HepG2 (cell line): ENCODE measurements around the gene ZFP36L2. TPM values are rescaled to one million over a fixed set of nuclear protein-coding genes. Genes with fewer than 3 reads are reported as not detected.
A peak's percentile ranks its signal among the peaks of the same experiment; 100 is the strongest.

Source experiments
- ASH2L ChIP-seq: fragments of 300-600, 200-600 bp; sonication (generic); IDR thresholded peaks from 2 replicates; pipeline ENCODE4 v1.7.0; 2017; ENCODE audit warnings: low read depth, mild to moderate bottlenecking, moderate library complexity, mixed read lengths, low read length; ENCODE audit not compliant: insufficient read length
- ATF7-NPFF ChIP-seq: sonication (generic); formaldehyde crosslinking; IDR thresholded peaks from 2 replicates; pipeline ENCODE4 v1.8.1; 2023; ENCODE audit warnings: mild to moderate bottlenecking, low read depth, missing genetic modification reagents, moderate library complexity
- ETS1 ChIP-seq: sonication (generic); formaldehyde crosslinking; IDR thresholded peaks from 2 replicates; pipeline ENCODE4 v1.4.0; 2020; ENCODE audit warnings: missing genetic modification reagents
- FOXM1 ChIP-seq: sonication (generic); formaldehyde crosslinking; IDR thresholded peaks from 2 replicates; pipeline ENCODE4 v1.5.0; 2020; ENCODE audit warnings: missing genetic modification reagents
- HOXA7 ChIP-seq: sonication (generic); formaldehyde crosslinking; IDR thresholded peaks from 2 replicates; pipeline ENCODE4 v1.8.1; 2022; ENCODE audit warnings: mild to moderate bottlenecking, missing genetic modification reagents, moderate library complexity
- MAZ ChIP-seq, 2 experiments: sonication (generic) in 1 of 2; formaldehyde crosslinking in 1 of 2; IDR thresholded peaks; 2 replicates each; pipeline versions ENCODE4 v1.5.0 to v1.6.1; 2012 to 2020; ENCODE audit warnings: low read depth in 2 of 2, mild to moderate bottlenecking in 2 of 2, borderline replicate concordance in 1 of 2, improper control_type of control experiment in 1 of 2, low read length in 1 of 2, missing genetic modification reagents in 1 of 2, moderate library complexity in 1 of 2
- MLXIP ChIP-seq: sonication (generic); formaldehyde crosslinking; IDR thresholded peaks from 2 replicates; pipeline ENCODE4 v1.9.0; 2021; ENCODE audit warnings: missing genetic modification reagents, borderline replicate concordance
- SMC3 ChIP-seq: IDR thresholded peaks from 2 replicates; pipeline ENCODE4 v1.6.1; 2011; ENCODE audit warnings: low read length, improper control_type of control experiment
- SP2 ChIP-seq: sonication (generic); formaldehyde crosslinking; IDR thresholded peaks from 2 replicates; pipeline ENCODE4 v1.5.1; 2020; ENCODE audit warnings: mild to moderate bottlenecking, missing genetic modification reagents
- TFE3 ChIP-seq: IDR thresholded peaks from 2 replicates; pipeline ENCODE4 v1.6.1; 2016
- TMF1 ChIP-seq: sonication (generic); formaldehyde crosslinking; IDR thresholded peaks from 2 replicates; pipeline ENCODE4 v1.8.1; 2022; ENCODE audit warnings: low read depth, missing genetic modification reagents
- ZBTB38 ChIP-seq: sonication (generic); formaldehyde crosslinking; IDR thresholded peaks from 2 replicates; pipeline ENCODE4 v1.5.1; 2020; ENCODE audit warnings: mild to moderate bottlenecking, missing genetic modification reagents
- ZHX2 ChIP-seq, 2 experiments: sonication (generic) in 1 of 2; formaldehyde crosslinking in 1 of 2; IDR thresholded peaks; 2 replicates each; pipeline versions ENCODE4 v1.6.1 to v1.9.0; 2014 to 2022; ENCODE audit warnings: antibody characterized with exemption in 1 of 2, borderline replicate concordance in 1 of 2, inconsistent platforms in 1 of 2, low read depth in 1 of 2, missing genetic modification reagents in 1 of 2
- ZNF691 ChIP-seq: sonication (generic); formaldehyde crosslinking; IDR thresholded peaks from 2 replicates; pipeline ENCODE4 v1.4.0; 2020; ENCODE audit warnings: missing genetic modification reagents, low read depth, mild to moderate bottlenecking, borderline replicate concordance
- ZNF772 ChIP-seq: sonication (generic); formaldehyde crosslinking; IDR thresholded peaks from 2 replicates; pipeline ENCODE4 v1.5.0; 2020; ENCODE audit warnings: mild to moderate bottlenecking, missing genetic modification reagents
- polyA plus RNA-seq, 8 experiments: library from polyadenylated mRNA; depleted of rRNA in 3 of 8; stranded (reverse) in 7 of 8; unstranded in 1 of 8; fragments of >200 nt; fragmentation: Illumina TruSeq in 4 of 8; extraction: Trizol in 4 of 8; gene quantifications; 2 replicates each; pipeline versions ENCODE4 v1.2.1 to v1.2.3, GENCODE V29; 2011 to 2016; ENCODE audit warnings: low read depth in 4 of 8, missing spikeins in 1 of 8, mixed read lengths in 1 of 8; ENCODE audit not compliant: insufficient read depth in 1 of 8
- total RNA-seq, 5 experiments: library from RNA; depleted of rRNA; stranded (reverse); fragments of >200 nt; fragmentation: Illumina TruSeq; extraction: Trizol; gene quantifications; 2 replicates each; pipeline ENCODE4 v1.2.3, GENCODE V29; 2016; ENCODE audit warnings: low read depth in 1 of 5

ZFP36L2 gene
- total and polyA plus RNA-seq, 2 of the 13 experiments (the other 11 are each of a cell fraction or from before 2014, with no cell fraction given) = 11.2 to 21.8 TPM

GRCh38 chr2:43190311-43191052 lies 35.9 kb downstream of the ZFP36L2 start (continued):
- TF ChIP-seq TFE3 (CRISPR knock-in tag) (no peak), ATF7-NPFF (CRISPR knock-in tag) (no peak), MLXIP (CRISPR knock-in tag) (no peak), HOXA7 (CRISPR knock-in tag) (no peak), FOXM1 (CRISPR knock-in tag) (no peak), MAZ (IDR thresholded peaks at IDR 0.05; ENCODE audit: borderline replicate concordance, low read depth, low read length) (no peak), MAZ (CRISPR knock-in tag; IDR thresholded peaks at IDR 0.05; ENCODE audit: low read depth) (no peak), TMF1 (no peak), ZNF691 (CRISPR knock-in tag) (no peak), ZHX2 (IDR thresholded peaks at IDR 0.05; ENCODE audit: low read depth) (no peak), ZHX2 (CRISPR knock-in tag; IDR thresholded peaks at IDR 0.05; ENCODE audit: borderline replicate concordance) (no peak), ASH2L (no peak), ETS1 (CRISPR knock-in tag) (no peak), ZNF772 (no peak), ZBTB38 (CRISPR knock-in tag) (peak; percentile 26; the same call in 1 of the 2 replicates), SP2 (CRISPR knock-in tag) (no peak), SMC3 (no peak)
